Osteoblast (primary cell): ENCODE results near the gene TENT5C. TPM values are rescaled to one million over a fixed set of nuclear protein-coding genes. Genes with fewer than 3 reads are reported as not detected.
A peak's percentile ranks its signal among the peaks of the same experiment; 100 is the strongest.

Experiments
- DNase-seq: peaks from one replicate; pipeline ENCODE4 v3.0.0; 2011; ENCODE audit warnings: low spot score, mixed read lengths; ENCODE audit not compliant: insufficient read length; ENCODE audit errors: missing footprints
- H2AFZ ChIP-seq: 2 replicates; pipeline ENCODE4 v1.6.0; 2011; ENCODE audit warnings: mild to moderate bottlenecking, low read length
- H3K27ac ChIP-seq: 2 replicates; pipeline ENCODE4 v1.5.1; 2011; ENCODE audit warnings: mild to moderate bottlenecking, low read depth, low read length, moderate library complexity
- H3K27me3 ChIP-seq: 2 replicates; pipeline ENCODE4 v1.6.0; 2012; ENCODE audit warnings: mild to moderate bottlenecking, control low read depth, inconsistent platforms, low read length, moderate library complexity; ENCODE audit not compliant: insufficient read depth
- H3K36me3 ChIP-seq: 2 replicates; pipeline ENCODE4 v1.5.1; 2011; ENCODE audit warnings: mild to moderate bottlenecking, low read length, control low read depth, moderate library complexity; ENCODE audit not compliant: insufficient read depth
- H3K4me1 ChIP-seq: 2 replicates; pipeline ENCODE4 v1.5.1; 2011; ENCODE audit warnings: mild to moderate bottlenecking, low read length, control low read depth, moderate library complexity; ENCODE audit not compliant: insufficient read depth
- H3K4me2 ChIP-seq: 2 replicates; pipeline ENCODE4 v1.6.0; 2011; ENCODE audit warnings: mild to moderate bottlenecking, low read length; ENCODE audit not compliant: insufficient read depth
- H3K4me3 ChIP-seq: fragments of 200-600 bp; sonication (generic); 3 replicates; pipeline ENCODE4 v1.5.1; 2012; ENCODE audit warnings: mild to moderate bottlenecking, low read length, inconsistent platforms; ENCODE audit not compliant: insufficient read depth
- H3K79me2 ChIP-seq: 2 replicates; pipeline ENCODE4 v1.6.0; 2012; ENCODE audit warnings: mild to moderate bottlenecking, low read length, control low read depth, inconsistent platforms; ENCODE audit not compliant: insufficient read depth
- H3K9me3 ChIP-seq: 2 replicates; pipeline ENCODE4 v1.5.1; 2011; ENCODE audit warnings: low read depth, low read length, control low read depth
- H4K20me1 ChIP-seq: 2 replicates; pipeline ENCODE4 v1.6.0; 2012; ENCODE audit warnings: mild to moderate bottlenecking, low read length, control low read depth; ENCODE audit not compliant: insufficient read depth
- CTCF ChIP-seq: IDR thresholded peaks from 2 replicates; pipeline ENCODE4 v1.5.1; 2011; ENCODE audit warnings: mild to moderate bottlenecking, low read depth, low read length, moderate library complexity; ENCODE audit errors: extremely low read depth
- total RNA-seq: library from RNA; depleted of rRNA; stranded (reverse); fragments of >200 nt; gene quantifications from 2 replicates; pipeline ENCODE4 v1.2.3, GENCODE V29; 2012

Gene TENT5C
- total RNA-seq, 1 donor: 0.36 TPM

GRCh38 chr1:117590273-117590925 is 15.4 kb upstream of the TENT5C start:
- H3K36me3 ChIP-seq: no peaks in the 10 kb centered on the region
- no peaks in the 10 kb centered on the region for H4K20me1 ChIP-seq
- no peak overlapping the region for H3K4me2 ChIP-seq
- no peaks in the 10 kb centered on the region for H3K79me2 ChIP-seq
- H2AFZ ChIP-seq: no peak overlapping the region
- no peak for TF ChIP-seq CTCF
- no peak overlapping the region for H3K4me3 ChIP-seq
- H3K27me3 ChIP-seq: peaks cover 10% of the 10 kb centered on the region
- no peaks in the 10 kb centered on the region for H3K9me3 ChIP-seq
- H3K27ac ChIP-seq: no peak overlapping the region
- DNase-seq: peak; percentile 89
- H3K4me1 ChIP-seq: no peaks in the 10 kb centered on the region

- Histone ChIP-seq H3K27ac (no peak overlapping the region), H3K4me1 (no peaks in the 10 kb centered on the region), H3K36me3 (no peaks in the 10 kb centered on the region), H3K4me2 (no peak overlapping the region), H3K79me2 (no peaks in the 10 kb centered on the region), H3K27me3 (peaks cover 10% of the 10 kb centered on the region), H4K20me1 (no peaks in the 10 kb centered on the region), H2AFZ (no peak overlapping the region), H3K4me3 (no peak overlapping the region), H3K9me3 (no peaks in the 10 kb centered on the region)
- DNase-seq: no peak
- TF ChIP-seq CTCF: no peak
Observed at GRCh38 chr1:117591252-117591651, 14.6 kb upstream of the TENT5C start.

GRCh38 chr1:117592155-117592554 is 13.7 kb upstream of the TENT5C start:
- Histone ChIP-seq H2AFZ (no peak overlapping the region), H3K4me1 (no peaks in the 10 kb centered on the region), H3K79me2 (no peaks in the 10 kb centered on the region), H3K9me3 (no peaks in the 10 kb centered on the region), H3K36me3 (no peaks in the 10 kb centered on the region), H4K20me1 (no peaks in the 10 kb centered on the region), H3K27me3 (peaks cover 10% of the 10 kb centered on the region), H3K27ac (no peak overlapping the region), H3K4me3 (no peak overlapping the region), H3K4me2 (no peak overlapping the region)
- no peak for TF ChIP-seq CTCF
- DNase-seq: peak; percentile 62

GRCh38 chr1:117594261-117594990 is 11.4 kb upstream of the TENT5C start:
- H3K4me1 ChIP-seq: no peaks in the 10 kb centered on the region
- no peak for TF ChIP-seq CTCF
- no peaks in the 10 kb centered on the region for H3K9me3 ChIP-seq
- H3K4me3 ChIP-seq: no peak overlapping the region
- H3K27ac ChIP-seq: no peak overlapping the region
- H3K27me3 ChIP-seq: peaks cover 14% of the 10 kb centered on the region
- peak; percentile 52 for DNase-seq
- H3K36me3 ChIP-seq: no peaks in the 10 kb centered on the region
- no peak overlapping the region for H2AFZ ChIP-seq
- no peaks in the 10 kb centered on the region for H4K20me1 ChIP-seq
- no peaks in the 10 kb centered on the region for H3K79me2 ChIP-seq
- no peak overlapping the region for H3K4me2 ChIP-seq
